Measurements from ENCODE around the gene C4orf36. TPM values are rescaled to one million over a fixed set of nuclear protein-coding genes. Genes with fewer than 3 reads are reported as not detected.

Gene C4orf36
- total and polyA plus RNA-seq, 2 donors (not counting 1 experiment from before 2014, with no cell fraction given), result 0.24 TPM; not detected in 1

DNA sequence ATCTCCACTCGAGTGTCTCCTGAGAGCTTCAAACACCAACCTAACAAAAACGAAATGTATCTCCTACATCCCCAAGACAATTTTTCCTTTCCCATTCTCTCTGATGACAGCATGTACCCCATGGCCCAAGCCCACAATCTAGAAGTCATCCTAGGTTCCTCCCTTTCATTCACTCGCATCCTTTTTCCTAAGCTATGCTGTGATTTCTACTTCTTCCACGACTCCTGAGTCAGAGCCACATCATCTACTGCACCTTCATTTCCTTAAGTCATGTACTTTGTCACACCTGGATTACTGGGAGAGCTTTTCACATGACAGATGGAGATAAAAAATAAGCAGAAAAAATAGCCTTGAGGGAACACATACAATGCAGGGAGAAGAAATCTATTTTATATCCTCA, 20.1 kb downstream of the C4orf36 start:
- H3K27ac ChIP-seq (ENCODE audit: low read length in 2 of 2), result no peak overlapping the region
- peaks cover 6% of the 10 kb centered on the region for H3K4me1 Mint-ChIP-seq
- no peak for DNase-seq
- POLR2A ChIA-PET, result no interaction called here
- no peak for ATAC-seq (ENCODE audit: low read depth)
- no peaks in the 10 kb centered on the region for H3K9me3 Mint-ChIP-seq (ENCODE audit: insufficient read depth)
- intact Hi-C loops (cut with micrococcal nuclease), result no loop called here
- H3K36me3 ChIP-seq (replicated peaks in 1 of 2; ENCODE audit: control extremely low read depth in 1 of 2, control insufficient read depth in 1 of 2, extremely low read depth in 1 of 2, insufficient read depth in 2 of 2, low read length in 1 of 2), result no peaks in the 10 kb centered on the region
- H4K20me1 ChIP-seq (ENCODE audit: control insufficient read depth, insufficient read depth, low read length, poor library complexity, severe bottlenecking), result no peaks in the 10 kb centered on the region
- CTCF ChIA-PET, result no interaction called here
- H3K79me2 ChIP-seq (ENCODE audit: control insufficient read depth, insufficient read depth, low read length), result no peaks in the 10 kb centered on the region
- H3K27ac Mint-ChIP-seq, result no peak overlapping the region
- H2AFZ ChIP-seq (ENCODE audit: insufficient read depth, low read depth, low read length, poor library complexity, severe bottlenecking), result no peak overlapping the region
- H3K4me2 ChIP-seq (replicated peaks; ENCODE audit: low read depth, low read length, poor library complexity, severe bottlenecking), result no peak overlapping the region
- H3K9ac ChIP-seq (ENCODE audit: low read length), result no peak overlapping the region
- H3K4me1 ChIP-seq (ENCODE audit: control insufficient read depth in 2 of 2, insufficient read depth in 2 of 2, low read length in 2 of 2), result peaks cover 4 to 10% of the 10 kb centered on the region in 2 donors
- H3K9me3 ChIP-seq (ENCODE audit: control extremely low read depth in 1 of 3, control insufficient read depth in 2 of 3, insufficient read depth in 1 of 3, low read length in 2 of 3), result no peaks in the 10 kb centered on the region
- WGBS (ENCODE audit: insufficient coverage), result 96% methylated on average over 3 of the region's 4 CpGs
- no peaks in the 10 kb centered on the region for H3K27me3 Mint-ChIP-seq
- H3K4me3 Mint-ChIP-seq, result no peak overlapping the region
- no peak overlapping the region for H3K4me3 ChIP-seq (ENCODE audit: control extremely low read depth in 1 of 5, extremely low read depth in 1 of 5, insufficient read depth in 1 of 5, low read depth in 2 of 5, low read length in 4 of 5)
- TF ChIP-seq EZH2 (IDR thresholded peaks at IDR 0.05; ENCODE audit: borderline replicate concordance, insufficient read depth, low read depth, low read length, poor library complexity, severe bottlenecking), result no peak
- TF ChIP-seq CTCF (IDR thresholded peaks at IDR 0.05), result no peak
- no peaks in the 10 kb centered on the region for H3K27me3 ChIP-seq (replicated peaks in 1 of 4; ENCODE audit: control extremely low read depth in 1 of 4, control insufficient read depth in 3 of 4, insufficient read depth in 4 of 4, low read length in 3 of 4)

GRCh38 chr4:86870442-86871069, 21.7 kb downstream of the C4orf36 start:
- TF ChIP-seq CTCF (IDR thresholded peaks at IDR 0.05), result no peak
- no peak for TF ChIP-seq EZH2 (IDR thresholded peaks at IDR 0.05; ENCODE audit: borderline replicate concordance, insufficient read depth, low read depth, low read length, poor library complexity, severe bottlenecking)
- H3K4me2 ChIP-seq (replicated peaks; ENCODE audit: low read depth, low read length, poor library complexity, severe bottlenecking), result peak overlapping the region; percentile 57
- peaks cover 4 to 10% of the 10 kb centered on the region in 2 donors for H3K4me1 ChIP-seq (ENCODE audit: control insufficient read depth in 2 of 2, insufficient read depth in 2 of 2, low read length in 2 of 2)
- Mint-ChIP-seq H3K4me3 (peak overlapping the region; percentile 67), H3K27ac (no peak overlapping the region), H3K4me1 (peaks cover 6% of the 10 kb centered on the region), H3K9me3 (ENCODE audit: insufficient read depth) (no peaks in the 10 kb centered on the region), H3K27me3 (no peaks in the 10 kb centered on the region)
- no peaks in the 10 kb centered on the region for H3K79me2 ChIP-seq (ENCODE audit: control insufficient read depth, insufficient read depth, low read length)
- H3K9me3 ChIP-seq (ENCODE audit: control extremely low read depth in 1 of 3, control insufficient read depth in 2 of 3, insufficient read depth in 1 of 3, low read length in 2 of 3), result no peaks in the 10 kb centered on the region
- peak overlapping the region; percentile 66 for H2AFZ ChIP-seq (ENCODE audit: insufficient read depth, low read depth, low read length, poor library complexity, severe bottlenecking)
- WGBS (ENCODE audit: insufficient coverage), result 6% methylated on average over 6 of the region's 9 CpGs
- no peaks in the 10 kb centered on the region for H4K20me1 ChIP-seq (ENCODE audit: control insufficient read depth, insufficient read depth, low read length, poor library complexity, severe bottlenecking)
- peak overlapping the region; percentile 41 for H3K9ac ChIP-seq (ENCODE audit: low read length)
- DNase-seq, result peak; percentile 12
- H3K36me3 ChIP-seq (replicated peaks in 1 of 2; ENCODE audit: control extremely low read depth in 1 of 2, control insufficient read depth in 1 of 2, extremely low read depth in 1 of 2, insufficient read depth in 2 of 2, low read length in 1 of 2), result no peaks in the 10 kb centered on the region
- ChIA-PET CTCF (no interaction called here), POLR2A (no interaction called here)
- intact Hi-C loops (cut with micrococcal nuclease), result no loop called here
- no peak overlapping the region for H3K27ac ChIP-seq (ENCODE audit: low read length in 2 of 2)
- H3K27me3 ChIP-seq (replicated peaks in 1 of 4; ENCODE audit: control extremely low read depth in 1 of 4, control insufficient read depth in 3 of 4, insufficient read depth in 4 of 4, low read length in 3 of 4), result no peaks in the 10 kb centered on the region
- ATAC-seq (ENCODE audit: low read depth), result no peak
- H3K4me3 ChIP-seq (ENCODE audit: control extremely low read depth in 1 of 5, extremely low read depth in 1 of 5, insufficient read depth in 1 of 5, low read depth in 2 of 5, low read length in 4 of 5), result no peak overlapping the region
